ENCODE results near the gene VPS54. TPM values are rescaled to one million over a fixed set of nuclear protein-coding genes. Genes with fewer than 3 reads are reported as not detected.
A peak's percentile ranks its signal among the peaks of the same experiment; 100 is the strongest.

VPS54 gene
- total RNA-seq, 1 donor = 9.4 TPM

- DNase-seq (ENCODE audit: low read depth in 2 of 3, low spot score in 2 of 3) = no peak
Observed at GRCh38 chr2:64024259-64024949, 5.2 kb upstream of the VPS54 start.

DNA sequence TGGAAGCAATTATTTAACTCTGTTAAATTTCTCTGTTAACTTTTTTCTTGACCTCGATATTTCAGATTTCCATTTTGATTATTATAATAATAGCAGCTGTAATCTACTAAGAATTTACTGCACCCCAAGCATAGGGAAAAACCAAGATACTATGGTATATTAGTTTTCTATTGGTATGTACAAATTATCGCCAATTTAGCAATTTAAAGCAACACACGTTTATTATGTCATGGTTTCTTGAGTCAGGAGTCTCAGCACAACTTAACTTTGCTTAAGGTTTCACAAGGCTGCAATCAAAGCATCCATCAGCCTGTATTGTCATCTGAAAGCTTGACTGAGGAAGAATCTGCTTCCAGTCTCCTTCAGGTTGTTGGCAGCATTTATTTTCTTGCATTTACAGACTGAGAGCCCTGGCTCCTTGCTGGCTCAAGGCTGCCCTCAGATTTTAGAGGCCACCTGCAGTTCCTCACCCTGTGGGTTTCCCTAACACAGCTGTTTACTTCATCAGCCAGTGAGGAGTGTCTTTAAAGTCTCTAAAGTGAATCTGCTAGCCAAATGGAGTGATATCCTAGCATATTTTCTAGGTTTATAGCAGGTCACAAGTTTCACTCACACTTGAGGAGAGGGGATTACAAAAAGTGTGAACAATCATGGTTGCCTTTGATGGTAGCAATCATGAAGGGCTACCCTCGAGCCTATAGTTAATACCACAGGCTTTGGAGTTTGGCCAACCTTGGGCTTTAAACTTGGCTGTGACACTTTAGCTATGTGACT, 4.4 kb upstream of the VPS54 start:
- peak in 1 of 3 donors; percentile 25 for DNase-seq (ENCODE audit: low read depth in 2 of 3, low spot score in 2 of 3)

DNA sequence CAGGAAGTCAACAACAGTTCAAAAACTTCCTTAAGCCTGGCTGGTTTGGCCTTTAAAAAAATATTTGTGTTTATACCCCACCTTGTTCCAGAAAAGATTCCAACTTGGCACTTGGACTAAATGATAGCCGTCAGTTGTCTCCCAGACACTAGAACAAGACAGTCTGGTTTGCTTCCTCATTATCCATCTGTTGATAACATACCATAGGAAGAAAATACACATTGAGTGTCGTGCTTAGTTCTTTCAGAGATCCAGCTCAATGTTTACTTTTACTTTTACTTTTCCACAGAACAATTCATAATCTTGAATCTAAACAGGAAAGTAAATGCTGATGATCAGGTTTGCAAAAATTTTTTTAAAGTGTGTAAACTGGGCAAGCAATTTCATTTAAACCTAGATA, 2.4 kb upstream of the VPS54 start:
- peak in 1 of 3 donors; percentile 53 for DNase-seq (ENCODE audit: low read depth in 2 of 3, low spot score in 2 of 3)

GRCh38 chr2:64019975-64020528, 824 bp upstream of the VPS54 start:
- peak in 1 of 3 donors; percentile 39 for DNase-seq (ENCODE audit: low read depth in 2 of 3, low spot score in 2 of 3)

GRCh38 chr2:64018701-64019082, 536 bp downstream of the VPS54 start:
- DNase-seq (ENCODE audit: low read depth in 2 of 3, low spot score in 2 of 3) = peak in 2 of 3 donors; percentile 45 to 48

GRCh38 chr2:64017811-64018700, 1.2 kb downstream of the VPS54 start:
- DNase-seq (ENCODE audit: low read depth in 2 of 3, low spot score in 2 of 3) = peak in 1 of 3 donors; percentile 22

DNA sequence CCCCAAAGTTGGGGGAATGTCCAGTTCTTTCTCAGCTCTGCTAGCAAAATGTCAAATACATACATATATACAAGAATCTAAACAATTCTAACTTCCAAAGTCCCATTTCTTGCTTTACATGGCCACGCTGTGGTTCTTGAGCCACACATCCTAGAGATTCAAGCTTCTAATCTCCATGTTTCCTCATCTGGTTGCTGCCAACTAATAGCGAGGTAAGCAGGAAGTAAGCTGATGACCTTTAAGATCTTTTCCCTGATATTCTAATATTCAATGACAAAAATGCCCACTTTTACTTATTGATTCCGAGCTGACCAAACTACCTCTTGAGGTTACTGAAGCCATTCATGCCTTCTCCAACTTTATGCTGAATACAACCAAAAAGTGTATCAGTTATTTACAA, 3.3 kb downstream of the VPS54 start:
- DNase-seq (ENCODE audit: low read depth in 2 of 3, low spot score in 2 of 3) = no peak

GRCh38 chr2:64015391-64015790, 3.8 kb downstream of the VPS54 start:
- DNase-seq (ENCODE audit: low read depth in 2 of 3, low spot score in 2 of 3) = no peak

- DNase-seq (ENCODE audit: low read depth in 2 of 3, low spot score in 2 of 3) = no peak
Observed at GRCh38 chr2:64014628-64015027, 4.6 kb downstream of the VPS54 start.

GRCh38 chr2:64013053-64013452, 6.2 kb downstream of the VPS54 start:
- DNase-seq (ENCODE audit: low read depth in 2 of 3, low spot score in 2 of 3) = no peak

DNA sequence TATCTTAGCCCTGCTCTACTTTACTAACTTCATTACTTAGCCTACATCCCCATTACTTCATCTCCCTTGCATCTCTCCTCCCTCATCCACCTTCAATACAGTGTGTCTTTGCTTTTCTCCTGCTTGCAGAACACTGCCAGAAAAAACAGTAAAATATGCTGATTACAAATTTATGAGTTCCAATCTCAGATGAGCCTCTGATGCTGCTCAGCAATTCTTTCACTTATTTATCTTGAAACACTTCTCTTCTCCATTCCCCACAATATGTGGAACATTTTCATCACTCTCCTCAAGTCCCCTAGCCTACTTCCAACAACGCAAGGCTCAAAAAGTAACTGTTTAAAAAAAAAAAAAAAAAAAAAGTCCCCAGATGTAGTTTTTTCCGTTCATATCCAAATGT, 7.1 kb downstream of the VPS54 start:
- no peak for DNase-seq (ENCODE audit: low read depth in 2 of 3, low spot score in 2 of 3)

DNA sequence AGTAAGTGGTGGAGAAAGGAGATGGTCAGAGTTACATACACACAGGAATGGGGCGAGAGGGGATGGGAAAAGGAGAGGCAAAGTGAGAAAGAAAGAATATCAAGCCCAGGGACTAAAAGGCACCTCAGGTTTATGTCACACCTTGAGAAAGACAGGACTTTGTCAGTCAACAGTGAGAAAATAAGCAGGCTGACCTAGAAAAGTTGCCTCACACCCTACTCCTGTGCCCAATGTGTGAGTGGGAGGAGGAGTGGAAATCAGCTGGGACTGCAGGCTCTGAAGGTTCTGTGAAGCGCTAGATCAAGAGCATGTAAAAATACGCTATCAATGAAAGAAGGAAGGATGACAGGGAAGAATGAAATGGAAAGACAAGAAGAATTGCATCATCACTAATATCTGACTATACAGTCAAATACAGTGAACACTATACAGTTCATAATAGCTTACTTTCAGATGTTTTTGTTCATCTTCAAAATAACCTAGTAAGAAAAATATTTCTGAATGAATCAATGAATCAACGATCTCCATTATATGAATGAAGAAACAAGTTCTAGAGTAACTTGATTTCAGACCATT, 10.7 kb downstream of the VPS54 start:
- DNase-seq (ENCODE audit: low read depth in 2 of 3, low spot score in 2 of 3) = no peak

- no peak for DNase-seq (ENCODE audit: low read depth in 2 of 3, low spot score in 2 of 3)
Observed at GRCh38 chr2:64007924-64008323, 11.3 kb downstream of the VPS54 start.

- DNase-seq (ENCODE audit: low read depth in 2 of 3, low spot score in 2 of 3) = no peak
Observed at GRCh38 chr2:64005707-64006356, 13.4 kb downstream of the VPS54 start.

DNA sequence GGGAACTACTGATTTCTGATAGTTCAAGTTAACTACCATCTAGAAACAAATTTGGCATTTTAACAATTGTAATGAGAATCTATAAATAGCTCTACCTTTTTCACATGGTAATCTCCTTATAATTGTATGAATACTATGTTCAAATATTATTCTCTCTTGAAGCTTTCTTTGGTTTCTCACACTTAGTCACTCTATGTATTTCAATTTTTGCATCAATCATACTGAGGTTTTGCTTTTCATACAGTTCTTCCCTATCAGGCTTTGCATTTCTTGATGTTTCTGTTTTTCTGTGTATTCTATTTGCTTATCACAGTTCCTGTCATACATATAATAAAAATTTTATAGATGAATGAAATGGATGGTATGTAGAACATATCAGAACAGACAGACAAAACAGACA, 16.0 kb downstream of the VPS54 start:
- no peak for DNase-seq (ENCODE audit: low read depth in 2 of 3, low spot score in 2 of 3)

- no peak for DNase-seq (ENCODE audit: low read depth in 2 of 3, low spot score in 2 of 3)
Observed at GRCh38 chr2:64001382-64002101, 17.7 kb downstream of the VPS54 start.

GRCh38 chr2:64000630-64001381, 18.4 kb downstream of the VPS54 start:
- no peak for DNase-seq (ENCODE audit: low read depth in 2 of 3, low spot score in 2 of 3)

DNA sequence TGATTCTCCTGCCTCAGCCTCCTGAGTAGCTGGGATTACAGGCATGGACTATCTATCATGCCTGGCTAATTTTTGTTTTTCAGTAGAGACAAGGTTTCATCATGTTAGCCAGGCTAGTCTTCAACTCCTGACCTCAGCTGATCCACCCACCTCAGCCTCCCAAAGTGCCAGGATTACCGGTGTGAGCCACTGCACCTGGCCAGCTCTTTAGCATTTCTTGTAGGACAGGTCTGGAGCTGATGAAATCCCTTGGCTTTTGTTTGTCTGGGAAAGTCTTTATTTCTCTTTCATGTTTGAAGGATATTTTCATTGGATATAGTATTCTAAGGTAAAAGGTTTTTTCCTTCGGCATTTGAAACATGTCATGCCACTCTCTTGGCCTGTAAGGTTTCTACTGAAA, 20.2 kb downstream of the VPS54 start:
- no peak for DNase-seq (ENCODE audit: low read depth in 2 of 3, low spot score in 2 of 3)
